Tibial artery (tissue), 4 donors: ENCODE measurements around the gene SSBP1.
A peak's percentile ranks its signal among the peaks of the same experiment; 100 is the strongest.

ENCODE experiments used
- DNase-seq, 2 donors: peaks; one replicate each; pipeline ENCODE4 v3.0.0-alpha.2; 2019
- H3K27ac ChIP-seq, 2 donors: fragments of 200-600 bp; sonication (generic) in 1 of 2; 1 replicate in 1 of 2; 2 replicates in 1 of 2; pipeline ENCODE4 v1.5.1; 2018 to 2019; ENCODE audit warnings: mild to moderate bottlenecking in 1 of 2
- H3K27me3 ChIP-seq, 2 donors: fragments of 200-600 bp; sonication (generic) in 1 of 2; one replicate each; pipeline versions ENCODE4 v1.5.1 to v1.6.0; 2016 to 2019
- H3K36me3 ChIP-seq, 3 donors: fragments of 200-600 bp; sonication (generic) in 2 of 3; one replicate each; pipeline ENCODE4 v1.5.1; 2016 to 2019; ENCODE audit warnings: mild to moderate bottlenecking in 2 of 3
- H3K4me1 ChIP-seq, 4 donors: fragments of 200-600 bp; sonication (generic) in 2 of 4; 1 replicate in 3 of 4; 2 replicates in 1 of 4; pipeline ENCODE4 v1.5.1; 2016 to 2019
- H3K4me3 ChIP-seq, 2 donors: fragments of 200-600 bp; sonication (generic) in 1 of 2; 1 replicate in 1 of 2; 2 replicates in 1 of 2; pipeline ENCODE4 v1.5.1; 2018 to 2019; ENCODE audit warnings: mild to moderate bottlenecking in 2 of 2
- H3K9me3 ChIP-seq, 3 donors: fragments of 200-600 bp; sonication (generic) in 1 of 3; one replicate each; pipeline ENCODE4 v1.5.1; 2016 to 2019
- CTCF ChIP-seq, 2 experiments: fragments of 200-600 bp in 1 of 2; fragments of 450-650 bp in 1 of 2; IDR thresholded peaks; one replicate each; pipeline ENCODE4 v1.5.1; 2017 to 2019; ENCODE audit warnings: antibody characterized with exemption in 2 of 2, mild to moderate bottlenecking in 1 of 2, moderate library complexity in 1 of 2
- intact Hi-C: fragments of 100-400 bp; cut with DNase I; formaldehyde crosslinking; loops from one replicate; pipeline ENCODE4 v1.15.0; 2023; ENCODE audit warnings: low total_unique reads

Gene SSBP1

GRCh38 chr7:141695803-141696289, 42.3 kb upstream of the SSBP1 start:
- no peak for TF ChIP-seq CTCF (IDR thresholded peaks at IDR 0.05)
- intact Hi-C loops: no loop called here
- Histone ChIP-seq H3K36me3 (no peaks in the 10 kb centered on the region), H3K4me1 (peaks cover 0 to 44% (median 12%) of the 10 kb centered on the region in 4 donors), H3K4me3 (no peak overlapping the region), H3K27me3 (no peaks in the 10 kb centered on the region), H3K9me3 (no peaks in the 10 kb centered on the region), H3K27ac (no peak overlapping the region)
- DNase-seq: no peak

- H3K9me3 ChIP-seq: no peaks in the 10 kb centered on the region
- H3K36me3 ChIP-seq: no peaks in the 10 kb centered on the region
- no peak overlapping the region for H3K27ac ChIP-seq
- no peak for DNase-seq
- H3K4me3 ChIP-seq: no peak overlapping the region
- H3K4me1 ChIP-seq: peaks cover 0 to 45% (median 13%) of the 10 kb centered on the region in 4 donors
- H3K27me3 ChIP-seq: no peaks in the 10 kb centered on the region
- no peak for TF ChIP-seq CTCF (IDR thresholded peaks at IDR 0.05)
- intact Hi-C loops: no loop called here
Observed at GRCh38 chr7:141696348-141696747, 41.8 kb upstream of the SSBP1 start.

- intact Hi-C loops: no loop called here
- DNase-seq: no peak
- TF ChIP-seq CTCF (IDR thresholded peaks at IDR 0.05): no peak
- H3K27ac ChIP-seq: no peak overlapping the region
- H3K9me3 ChIP-seq: no peaks in the 10 kb centered on the region
- peaks cover 0 to 45% (median 14%) of the 10 kb centered on the region in 4 donors for H3K4me1 ChIP-seq
- H3K27me3 ChIP-seq: no peaks in the 10 kb centered on the region
- no peaks in the 10 kb centered on the region for H3K36me3 ChIP-seq
- no peak overlapping the region for H3K4me3 ChIP-seq
Observed at GRCh38 chr7:141697211-141697871, 40.8 kb upstream of the SSBP1 start.

GRCh38 chr7:141698247-141699015, 39.7 kb upstream of the SSBP1 start:
- intact Hi-C loops: no loop called here
- H3K4me1 ChIP-seq: peaks cover 0 to 53% (median 23%) of the 10 kb centered on the region in 4 donors
- TF ChIP-seq CTCF (IDR thresholded peaks at IDR 0.05): no peak
- no peak for DNase-seq
- no peak overlapping the region for H3K4me3 ChIP-seq
- H3K9me3 ChIP-seq: no peaks in the 10 kb centered on the region
- no peaks in the 10 kb centered on the region for H3K27me3 ChIP-seq
- H3K27ac ChIP-seq: no peak overlapping the region
- no peaks in the 10 kb centered on the region for H3K36me3 ChIP-seq

- H3K9me3 ChIP-seq: no peaks in the 10 kb centered on the region
- DNase-seq: no peak
- no peak for TF ChIP-seq CTCF (IDR thresholded peaks at IDR 0.05)
- intact Hi-C loops: no loop called here
- peaks cover 0 to 53% (median 21%) of the 10 kb centered on the region in 4 donors for H3K4me1 ChIP-seq
- no peaks in the 10 kb centered on the region for H3K27me3 ChIP-seq
- no peak overlapping the region for H3K4me3 ChIP-seq
- H3K36me3 ChIP-seq: no peaks in the 10 kb centered on the region
- peak overlapping the region in 1 of 2 donors; percentile 91 for H3K27ac ChIP-seq
Observed at GRCh38 chr7:141699860-141700259, 38.3 kb upstream of the SSBP1 start.
